H1 (cell line): ENCODE results near the gene HES4. TPM values are rescaled to one million over a fixed set of nuclear protein-coding genes. Genes with fewer than 3 reads are reported as not detected.

ENCODE experiments used
- CBX8 ChIP-seq: fragments of 300-800, 300-1000 bp; sonication (generic); IDR thresholded peaks from 2 replicates; pipeline ENCODE4 v1.7.1; 2016; ENCODE audit warnings: low read depth, low read length, borderline replicate concordance
- KDM5A ChIP-seq: fragments of 200-600 bp; IDR thresholded peaks from 2 replicates; pipeline ENCODE4 v1.7.1; 2012; ENCODE audit warnings: mild to moderate bottlenecking, low read length, inconsistent platforms, mixed read lengths
- RBBP5 ChIP-seq: IDR thresholded peaks from 2 replicates; pipeline ENCODE4 v1.7.1; 2012; ENCODE audit warnings: low read depth, mild to moderate bottlenecking, inconsistent platforms, low read length, moderate library complexity, borderline replicate concordance
- RXRA ChIP-seq: IDR thresholded peaks from 2 replicates; pipeline ENCODE4 v1.6.1; 2011; ENCODE audit warnings: low read depth, mild to moderate bottlenecking, low read length, moderate library complexity; ENCODE audit not compliant: insufficient read depth
- polyA plus RNA-seq, 7 experiments: library from polyadenylated mRNA; depleted of rRNA in 3 of 7; stranded (reverse) in 5 of 7; unstranded in 2 of 7; fragments of >200 nt in 5 of 7; fragments of 200-250 nt in 2 of 7; gene quantifications; 1 replicate in 5 of 7; 2 replicates in 1 of 7; 4 replicates in 1 of 7; pipeline versions ENCODE4 v1.2.1 to v1.2.3, GENCODE V29; 2011 to 2013; ENCODE audit warnings: missing spikeins in 2 of 7, mixed read lengths in 2 of 7
- total RNA-seq: library from RNA; stranded (reverse); fragmentation: NEBNext Ultra II Directional; extraction: Animal tissue kit (Norgen Biotek cat#: 25700); gene quantifications from 2 replicates; pipeline ENCODE4 v1.2.1, GENCODE V29; 2021

The HES4 gene
- total and polyA plus RNA-seq, 2 of the 8 experiments (the other 6 are each of a cell fraction or from before 2014, with no cell fraction given), result 2.8 to 3.5 TPM

- TF ChIP-seq RBBP5, result no peak
- no peak for TF ChIP-seq KDM5A
- no peak for TF ChIP-seq RXRA
- TF ChIP-seq CBX8, result no peak
Measured at GRCh38 chr1:972726-973458, 27.0 kb downstream of the HES4 start (continued).
